Natural killer cell (primary cell): Measurements from ENCODE around the gene FMN1. TPM values are rescaled to one million over a fixed set of nuclear protein-coding genes. Genes with fewer than 3 reads are reported as not detected.
"Not testable (repeated sequence)": the region's sequence is repeated elsewhere in the genome, so short reads cannot be mapped to it uniquely, and the experiment has no call there.

Experiments
- ATAC-seq, 3 donors: fragments of 150-1000 bp in 2 of 3; fragments of 200-7000 bp in 1 of 3; cut with Tn5 transposase; 1 replicate in 1 of 3; 2 replicates in 2 of 3; pipeline ENCODE4 v1.10.0; 2021; ENCODE audit warnings: mild to moderate bottlenecking in 2 of 3, moderate library complexity in 2 of 3
- DNase-seq, 2 donors: peaks; one replicate each; pipeline versions ENCODE4 v3.0.0 to v3.0.0-alpha.2; 2013 to 2021; ENCODE audit warnings: mixed read lengths in 1 of 2
- H3K27ac ChIP-seq: one replicate; pipeline ENCODE4 v1.5.1; 2013; ENCODE audit warnings: mild to moderate bottlenecking, low read length
- H3K27me3 ChIP-seq: one replicate; pipeline ENCODE4 v1.6.1; 2013; ENCODE audit warnings: low read length; ENCODE audit not compliant: control insufficient read depth, insufficient read depth
- H3K36me3 ChIP-seq: one replicate; pipeline ENCODE4 v1.6.1; 2013; ENCODE audit warnings: low read length; ENCODE audit not compliant: control insufficient read depth, insufficient read depth
- H3K4me1 ChIP-seq: one replicate; pipeline ENCODE4 v1.6.1; 2013; ENCODE audit warnings: low read length; ENCODE audit not compliant: control insufficient read depth, insufficient read depth
- H3K4me3 ChIP-seq: one replicate; pipeline ENCODE4 v1.5.1; 2013; ENCODE audit warnings: low read length
- H3K9me3 ChIP-seq: one replicate; pipeline ENCODE4 v1.6.1; 2013; ENCODE audit warnings: low read length; ENCODE audit not compliant: control insufficient read depth, insufficient read depth
- H3K27ac Mint-ChIP-seq, 2 donors: one replicate each; pipeline ENCODE4 v1.8.0; 2022; ENCODE audit warnings: mild to moderate bottlenecking in 2 of 2, mixed read lengths in 2 of 2, moderate library complexity in 1 of 2
- H3K27me3 Mint-ChIP-seq, 2 donors: one replicate each; pipeline ENCODE4 v1.8.0; 2022; ENCODE audit warnings: low read depth in 2 of 2, mixed read lengths in 2 of 2
- H3K36me3 Mint-ChIP-seq: one replicate; pipeline ENCODE4 v1.8.0; 2022; ENCODE audit warnings: mixed read lengths
- H3K4me1 Mint-ChIP-seq, 2 donors: one replicate each; pipeline ENCODE4 v1.8.0; 2022; ENCODE audit warnings: mixed read lengths in 2 of 2
- H3K4me3 Mint-ChIP-seq: one replicate; pipeline ENCODE4 v1.8.0; 2022; ENCODE audit warnings: mild to moderate bottlenecking, moderate library complexity, mixed read lengths
- H3K9me3 Mint-ChIP-seq, 2 donors: one replicate each; pipeline ENCODE4 v1.8.0; 2022; ENCODE audit warnings: mixed read lengths in 2 of 2
- CTCF ChIP-seq: fragments of 200-600 bp; IDR thresholded peaks from one replicate; pipeline ENCODE4 v1.8.0; 2022; ENCODE audit warnings: antibody characterized with exemption
- WGBS: methylation state at CpG from one replicate; pipeline ENCODE4 v1.1.7; 2013; ENCODE audit warnings: missing lambda C conversion rate; ENCODE audit not compliant: insufficient coverage; 5-methylcytosine and 5-hydroxymethylcytosine counted together
- intact Hi-C: fragments of 100-400 bp; cut with micrococcal nuclease; formaldehyde crosslinking; loops from one replicate; pipeline ENCODE4 v1.14.2; 2022
- total RNA-seq, 4 donors: library from RNA; stranded (reverse); fragments of 120-200 nt in 1 of 4; gene quantifications; one replicate each; pipeline versions ENCODE4 v1.2.3 to v1.2.4, GENCODE V29; 2013 to 2022

Gene FMN1
- total RNA-seq, 3 donors from 2014 or later (not counting 1 experiment from before 2014, with no cell fraction given) = 2.0 to 19.2 (median 2.2) TPM

- H3K27ac ChIP-seq = no peak overlapping the region
- Mint-ChIP-seq H3K27ac (no peak overlapping the region), H3K36me3 (no peaks in the 10 kb centered on the region), H3K9me3 (no peaks in the 10 kb centered on the region), H3K4me1 (no peaks in the 10 kb centered on the region), H3K4me3 (no peak overlapping the region), H3K27me3 (peaks cover 0 to 14% of the 10 kb centered on the region in 2 donors)
- DNase-seq = no peak
- intact Hi-C loops = no loop called here
- no peaks in the 10 kb centered on the region for H3K36me3 ChIP-seq
- no peaks in the 10 kb centered on the region for H3K4me1 ChIP-seq
- no peak overlapping the region for H3K4me3 ChIP-seq
- 80% methylated on average over 3 of the region's 4 CpGs for WGBS
- no peak for ATAC-seq
- no peak for TF ChIP-seq CTCF
- H3K9me3 ChIP-seq = no peaks in the 10 kb centered on the region
- H3K27me3 ChIP-seq = no peaks in the 10 kb centered on the region
Measured at GRCh38 chr15:32951736-32952464, 242.6 kb downstream of the FMN1 start.

GRCh38 chr15:32950051-32950450 lies 244.5 kb downstream of the FMN1 start:
- H3K27ac Mint-ChIP-seq, DNase-seq, intact Hi-C loops, H3K4me3 Mint-ChIP-seq, H3K4me1 Mint-ChIP-seq, H3K4me1 ChIP-seq, ATAC-seq, H3K27me3 ChIP-seq, H3K36me3 ChIP-seq, H3K27ac ChIP-seq, H3K9me3 Mint-ChIP-seq, H3K36me3 Mint-ChIP-seq, H3K4me3 ChIP-seq, H3K9me3 ChIP-seq: not testable (repeated sequence)
- peaks cover 0 to 14% of the 10 kb centered on the region in 2 donors for H3K27me3 Mint-ChIP-seq

- Histone ChIP-seq H3K9me3 (no peaks in the 10 kb centered on the region), H3K4me3 (no peak overlapping the region), H3K27me3 (no peaks in the 10 kb centered on the region), H3K27ac (no peak overlapping the region), H3K36me3 (no peaks in the 10 kb centered on the region), H3K4me1 (no peaks in the 10 kb centered on the region)
- Mint-ChIP-seq H3K36me3 (no peaks in the 10 kb centered on the region), H3K4me3 (no peak overlapping the region), H3K9me3 (no peaks in the 10 kb centered on the region), H3K4me1 (no peaks in the 10 kb centered on the region), H3K27ac (no peak overlapping the region), H3K27me3 (peaks cover 0 to 14% of the 10 kb centered on the region in 2 donors)
- no peak for ATAC-seq
- intact Hi-C loops = no loop called here
- no peak for DNase-seq
- no peak for TF ChIP-seq CTCF
- WGBS = 94% methylated on average over 3 of the region's 4 CpGs
Measured at GRCh38 chr15:32946210-32946609, 248.3 kb downstream of the FMN1 start.

GRCh38 chr15:32944431-32944830 lies 250.1 kb downstream of the FMN1 start:
- Mint-ChIP-seq H3K27ac (no peak overlapping the region), H3K36me3 (no peaks in the 10 kb centered on the region), H3K4me1 (no peaks in the 10 kb centered on the region), H3K27me3 (peaks cover 0 to 13% of the 10 kb centered on the region in 2 donors), H3K4me3 (no peak overlapping the region), H3K9me3 (no peaks in the 10 kb centered on the region)
- H3K27me3 ChIP-seq = no peaks in the 10 kb centered on the region
- ATAC-seq (no peak), DNase-seq (no peak)
- intact Hi-C loops = no loop called here
- WGBS = 81% methylated on average over 3 of the region's 3 CpGs
- no peaks in the 10 kb centered on the region for H3K36me3 ChIP-seq
- no peaks in the 10 kb centered on the region for H3K9me3 ChIP-seq
- H3K4me3 ChIP-seq = no peak overlapping the region
- no peak overlapping the region for H3K27ac ChIP-seq
- TF ChIP-seq CTCF = no peak
- no peaks in the 10 kb centered on the region for H3K4me1 ChIP-seq
